ENCODE results near the gene PHF21A.

DNA sequence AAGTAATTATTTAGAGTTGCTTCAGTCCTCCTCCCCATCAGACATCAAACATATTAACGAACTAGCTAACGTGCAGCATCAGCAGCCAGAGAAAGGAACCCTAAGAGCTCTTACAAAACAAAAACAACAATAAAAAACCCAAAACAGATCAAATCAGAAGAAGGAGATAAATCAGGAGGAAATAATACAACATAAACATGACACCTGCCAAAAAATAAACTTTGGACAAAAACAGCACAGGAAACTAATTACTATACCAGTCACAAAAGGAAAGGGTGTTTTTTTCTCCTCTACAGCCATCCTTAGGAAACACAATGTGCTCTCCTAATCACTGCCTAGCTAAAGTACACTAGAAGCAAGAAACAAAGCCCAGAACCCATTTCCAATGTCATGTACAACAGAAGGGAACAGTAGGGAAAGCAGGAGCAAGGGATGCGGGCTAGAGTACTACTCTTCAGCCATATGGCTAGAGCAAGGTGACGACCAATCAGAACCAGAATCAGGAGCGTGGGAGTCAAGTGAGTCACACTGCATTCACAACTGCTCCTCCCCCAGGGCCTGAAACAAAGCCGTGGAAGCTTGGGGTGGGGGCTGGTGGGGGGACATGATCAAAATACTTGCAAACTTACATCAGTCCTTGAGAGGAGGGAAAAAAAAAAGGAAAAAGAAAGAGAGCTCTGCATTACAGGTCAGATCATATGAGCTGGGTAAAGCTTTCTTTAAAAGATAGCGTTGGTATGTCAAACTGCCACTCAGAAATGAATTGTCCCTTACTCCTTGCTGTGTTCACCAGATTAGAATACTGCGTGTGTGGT, 138.4 kb downstream of the PHF21A start:
- no peak for TF ChIP-seq POLR2A (IDR thresholded peaks at IDR 0.05)
- TF ChIP-seq CTCF (IDR thresholded peaks at IDR 0.05) = no peak
- no peak for TF ChIP-seq EP300 (IDR thresholded peaks at IDR 0.05)
- no peak for TF ChIP-seq POLR2AphosphoS5 (IDR thresholded peaks at IDR 0.05)

All from gastroesophageal sphincter (tissue), 3 donors.